T47D (cell line): ENCODE data around the gene ATOX1.
"Not testable (repeated sequence)": the region's sequence is repeated elsewhere in the genome, so short reads cannot be mapped to it uniquely, and the experiment has no call there.

Source experiments
- DNase-seq, 2 experiments: peaks; one replicate each; pipeline versions ENCODE4 v3.0.0 to v3.0.0-alpha.2; 2011 to 2012; ENCODE audit warnings: low read depth in 1 of 2, low spot score in 1 of 2
- JUND ChIP-seq: IDR thresholded peaks from 2 replicates; pipeline ENCODE4 v1.6.1; 2012; ENCODE audit warnings: low read depth
- in situ Hi-C: cut with HindIII; loops from 2 replicates; pipeline ENCODE4 v1.10.0; 2016; ENCODE audit warnings: low sequenced_read_pairs, low pct_unique_long_range_greater_than_20kb

ATOX1 gene

GRCh38 chr5:151719228-151720000, 39.0 kb downstream of the ATOX1 start:
- in situ Hi-C loops, result no loop called here
- no peak for TF ChIP-seq JUND
- DNase-seq, result peak in 1 of 2 experiments; percentile 58

GRCh38 chr5:151718646-151719045, 39.8 kb downstream of the ATOX1 start:
- in situ Hi-C loops, result no loop called here
- TF ChIP-seq JUND, result no peak
- no peak for DNase-seq

- DNase-seq, result no peak
- in situ Hi-C loops, result no loop called here
- no peak for TF ChIP-seq JUND
These were observed 40.3 kb downstream of the ATOX1 start for GRCh38 chr5:151718153-151718552.

- in situ Hi-C loops, result no loop called here
- DNase-seq, result no peak
- no peak for TF ChIP-seq JUND
These were observed 41.0 kb downstream of the ATOX1 start for GRCh38 chr5:151717416-151717815.

GRCh38 chr5:151709109-151709735, 49.2 kb downstream of the ATOX1 start:
- in situ Hi-C loops, result no loop called here
- peak in 1 of 2 experiments; percentile 46 for DNase-seq
- no peak for TF ChIP-seq JUND

GRCh38 chr5:151708126-151708525, 50.3 kb downstream of the ATOX1 start:
- peak in 1 of 2 experiments; percentile 70 for DNase-seq
- in situ Hi-C loops, result no loop called here
- no peak for TF ChIP-seq JUND

GRCh38 chr5:151707567-151707966, 50.9 kb downstream of the ATOX1 start:
- no peak for TF ChIP-seq JUND
- DNase-seq, result no peak
- in situ Hi-C loops, result no loop called here

GRCh38 chr5:151706906-151707305, 51.5 kb downstream of the ATOX1 start:
- DNase-seq, result no peak
- TF ChIP-seq JUND, result no peak
- in situ Hi-C loops, result no loop called here

- in situ Hi-C loops, result no loop called here
- no peak for TF ChIP-seq JUND
- no peak for DNase-seq
These were observed 54.7 kb downstream of the ATOX1 start for GRCh38 chr5:151703780-151704179.

- no peak for DNase-seq
- no peak for TF ChIP-seq JUND
- in situ Hi-C loops, result no loop called here
These were observed 55.2 kb downstream of the ATOX1 start for GRCh38 chr5:151703227-151703626.

- in situ Hi-C loops, result no loop called here
- no peak for TF ChIP-seq JUND
- no peak for DNase-seq
These were observed 57.6 kb downstream of the ATOX1 start for GRCh38 chr5:151700820-151701219.

GRCh38 chr5:151700296-151700695, 58.1 kb downstream of the ATOX1 start:
- in situ Hi-C loops, result no loop called here
- no peak for DNase-seq
- no peak for TF ChIP-seq JUND

- TF ChIP-seq JUND, result no peak
- in situ Hi-C loops, result no loop called here
- DNase-seq, result no peak
These were observed 59.1 kb downstream of the ATOX1 start for GRCh38 chr5:151699071-151699901.

- in situ Hi-C loops, result not testable (repeated sequence)
These were observed 60.4 kb downstream of the ATOX1 start for GRCh38 chr5:151698081-151698480.

More at GRCh38 chr5:151698081-151698480, 60.4 kb downstream of the ATOX1 start:
- not testable (repeated sequence) for DNase-seq
